ENCODE data around the gene CENPV. TPM values are rescaled to one million over a fixed set of nuclear protein-coding genes. Genes with fewer than 3 reads are reported as not detected.
A peak's percentile ranks its signal among the peaks of the same experiment; 100 is the strongest.

The CENPV gene
- total RNA-seq, 1 donor from 2014 or later = 13.2 TPM

- TF ChIP-seq CTCF (IDR thresholded peaks at IDR 0.05) = no peak
- Mint-ChIP-seq H3K4me1 (ENCODE audit: unreplicated experiment) (peaks cover 37% of the 10 kb centered on the region), H3K27ac (ENCODE audit: unreplicated experiment) (no peak overlapping the region), H3K9me3 (ENCODE audit: unreplicated experiment) (no peaks in the 10 kb centered on the region), H3K36me3 (ENCODE audit: unreplicated experiment) (peaks cover 24% of the 10 kb centered on the region), H3K27me3 (ENCODE audit: unreplicated experiment) (no peaks in the 10 kb centered on the region), H3K4me3 (ENCODE audit: unreplicated experiment) (no peak overlapping the region)
- DNase-seq (ENCODE audit: extremely low spot score, unreplicated experiment) = no peak
These were observed 31.3 kb upstream of the CENPV start for GRCh38 chr17:16384557-16384956.

GRCh38 chr17:16383772-16384287, 30.6 kb upstream of the CENPV start:
- no peaks in the 10 kb centered on the region for H3K27me3 Mint-ChIP-seq (ENCODE audit: unreplicated experiment)
- peak overlapping the region; percentile 23 for H3K4me3 Mint-ChIP-seq (ENCODE audit: unreplicated experiment)
- no peak for TF ChIP-seq CTCF (IDR thresholded peaks at IDR 0.05)
- H3K4me1 Mint-ChIP-seq (ENCODE audit: unreplicated experiment) = peaks cover 37% of the 10 kb centered on the region
- no peaks in the 10 kb centered on the region for H3K9me3 Mint-ChIP-seq (ENCODE audit: unreplicated experiment)
- H3K36me3 Mint-ChIP-seq (ENCODE audit: unreplicated experiment) = peaks cover 24% of the 10 kb centered on the region
- no peak overlapping the region for H3K27ac Mint-ChIP-seq (ENCODE audit: unreplicated experiment)
- no peak for DNase-seq (ENCODE audit: extremely low spot score, unreplicated experiment)

- Mint-ChIP-seq H3K27ac (ENCODE audit: unreplicated experiment) (no peak overlapping the region), H3K9me3 (ENCODE audit: unreplicated experiment) (no peaks in the 10 kb centered on the region), H3K36me3 (ENCODE audit: unreplicated experiment) (peaks cover 24% of the 10 kb centered on the region), H3K4me3 (ENCODE audit: unreplicated experiment) (peak overlapping the region; percentile 47), H3K4me1 (ENCODE audit: unreplicated experiment) (peaks cover 37% of the 10 kb centered on the region), H3K27me3 (ENCODE audit: unreplicated experiment) (no peaks in the 10 kb centered on the region)
- no peak for DNase-seq (ENCODE audit: extremely low spot score, unreplicated experiment)
- TF ChIP-seq CTCF (IDR thresholded peaks at IDR 0.05) = no peak
These were observed 29.9 kb upstream of the CENPV start for GRCh38 chr17:16383216-16383615.

GRCh38 chr17:16381496-16381820, 28.2 kb upstream of the CENPV start:
- Mint-ChIP-seq H3K9me3 (ENCODE audit: unreplicated experiment) (no peaks in the 10 kb centered on the region), H3K27ac (ENCODE audit: unreplicated experiment) (peak overlapping the region; percentile 100), H3K27me3 (ENCODE audit: unreplicated experiment) (no peaks in the 10 kb centered on the region), H3K36me3 (ENCODE audit: unreplicated experiment) (peaks cover 24% of the 10 kb centered on the region), H3K4me1 (ENCODE audit: unreplicated experiment) (peaks cover 27% of the 10 kb centered on the region), H3K4me3 (ENCODE audit: unreplicated experiment) (peak overlapping the region; percentile 88)
- DNase-seq (ENCODE audit: extremely low spot score, unreplicated experiment) = no peak
- TF ChIP-seq CTCF (IDR thresholded peaks at IDR 0.05) = no peak

- Mint-ChIP-seq H3K27me3 (ENCODE audit: unreplicated experiment) (no peaks in the 10 kb centered on the region), H3K36me3 (ENCODE audit: unreplicated experiment) (peaks cover 24% of the 10 kb centered on the region), H3K4me1 (ENCODE audit: unreplicated experiment) (peaks cover 26% of the 10 kb centered on the region), H3K9me3 (ENCODE audit: unreplicated experiment) (no peaks in the 10 kb centered on the region), H3K4me3 (ENCODE audit: unreplicated experiment) (peak within 1 kb of the TSS; percentile 88), H3K27ac (ENCODE audit: unreplicated experiment) (peak within 1 kb of the TSS; percentile 100)
- DNase-seq (ENCODE audit: extremely low spot score, unreplicated experiment) = peak; percentile 98
- TF ChIP-seq CTCF (IDR thresholded peaks at IDR 0.05) = peak; percentile 8
These were observed 27.6 kb upstream of the CENPV start, which contains the start of gene UBB for GRCh38 chr17:16380640-16381495. UBB (plus strand) TSS chr17:16381091; CDS start chr17:16381908, 817 bp downstream.
